Middle frontal gyrus (tissue), 1 donor: ENCODE results near the gene TBCEL.
"Not testable (repeated sequence)": the region's sequence is repeated elsewhere in the genome, so short reads cannot be mapped to it uniquely, and the experiment has no call there.

ENCODE experiments used
- DNase-seq: peaks from one replicate; pipeline ENCODE4 v3.0.0-alpha.2; 2015; ENCODE audit warnings: low spot score; ENCODE audit errors: extremely low spot score

TBCEL gene

DNA sequence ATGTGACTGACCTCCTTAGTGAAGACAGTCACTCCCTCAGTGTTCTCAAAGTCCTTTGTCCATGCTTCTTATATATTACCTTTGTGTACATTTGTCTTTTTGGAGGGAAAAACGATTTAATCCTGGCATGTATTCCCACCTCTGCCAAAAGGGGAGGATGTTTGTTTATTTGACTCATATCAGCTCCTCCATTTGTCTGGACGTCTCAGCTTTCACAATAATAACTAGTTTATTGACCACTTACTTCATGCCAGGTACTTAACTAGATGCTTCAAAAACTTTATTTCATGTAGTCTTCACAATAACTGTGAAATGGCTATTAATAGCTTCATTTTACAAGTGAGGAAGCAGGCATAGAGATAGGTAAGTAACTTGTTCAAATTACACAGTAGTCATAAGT, 5.3 kb downstream of the TBCEL start:
- DNase-seq: no peak

DNA sequence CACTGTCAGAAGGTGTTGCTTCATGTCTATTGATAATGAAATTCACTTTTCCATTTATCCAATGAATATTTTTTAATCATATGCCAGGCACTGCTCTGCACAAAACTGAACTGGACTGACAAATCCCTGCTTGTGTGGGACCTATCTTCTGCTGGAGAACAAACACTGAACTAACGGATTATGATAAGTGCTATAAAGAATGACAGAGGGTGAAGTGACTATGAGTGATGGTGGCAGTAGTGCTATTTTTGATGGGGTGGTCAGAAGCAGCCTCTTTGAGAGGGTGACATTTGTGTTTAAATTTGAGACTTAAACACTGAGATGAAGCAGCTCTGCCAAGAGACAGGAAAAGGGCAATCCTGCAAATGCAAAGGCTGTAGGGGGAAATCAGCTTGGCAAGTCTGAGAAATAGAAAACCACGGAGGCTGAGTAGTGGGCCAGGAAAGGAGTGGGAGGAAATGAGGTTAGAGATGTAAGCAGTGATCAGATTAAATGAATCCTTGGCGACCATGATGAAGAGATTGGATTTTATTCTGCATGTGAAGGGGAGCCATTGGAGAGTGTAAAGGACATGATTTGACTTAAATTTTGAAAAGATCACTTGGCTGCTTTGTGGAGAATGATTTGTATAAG, 6.0 kb downstream of the TBCEL start:
- no peak for DNase-seq

DNA sequence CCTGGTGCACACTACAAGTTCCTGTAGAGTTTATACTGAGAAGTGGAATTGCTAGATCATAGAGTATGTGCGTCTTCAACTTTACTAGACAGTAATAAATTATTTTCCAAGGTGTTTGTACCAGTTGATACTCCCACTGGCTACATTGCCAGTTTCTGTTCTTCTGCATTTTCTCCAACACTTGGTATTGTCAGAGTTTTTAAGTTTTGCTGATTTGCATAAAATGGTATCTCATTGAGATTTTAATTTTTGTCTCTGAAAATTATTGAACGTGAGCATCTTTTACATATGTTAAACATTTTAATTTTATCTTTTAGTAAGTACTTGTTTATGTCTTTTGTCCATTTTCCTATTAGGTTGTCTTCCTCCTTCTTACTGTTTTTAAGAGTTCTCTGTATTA, 7.3 kb downstream of the TBCEL start:
- no peak for DNase-seq

DNA sequence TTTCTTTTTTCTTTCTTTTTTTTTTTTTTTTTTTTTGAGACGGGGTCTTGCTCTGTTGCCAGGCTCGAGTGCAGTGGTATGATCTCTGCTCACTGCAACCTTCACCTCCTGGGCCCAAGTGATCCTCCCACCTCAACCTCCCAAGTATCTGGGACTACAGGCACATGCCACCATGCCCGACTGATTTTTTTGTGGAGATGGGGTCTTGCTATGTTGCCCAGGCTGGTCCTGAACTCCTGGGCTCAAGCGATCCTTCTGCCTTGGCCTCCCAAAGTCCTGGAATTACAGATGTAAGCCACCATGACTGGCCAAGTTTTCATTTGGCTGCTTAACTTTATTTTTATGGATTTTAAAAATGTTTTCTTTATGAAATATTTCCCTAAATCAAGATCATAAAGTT, 7.7 kb downstream of the TBCEL start:
- not testable (repeated sequence) for DNase-seq

DNA sequence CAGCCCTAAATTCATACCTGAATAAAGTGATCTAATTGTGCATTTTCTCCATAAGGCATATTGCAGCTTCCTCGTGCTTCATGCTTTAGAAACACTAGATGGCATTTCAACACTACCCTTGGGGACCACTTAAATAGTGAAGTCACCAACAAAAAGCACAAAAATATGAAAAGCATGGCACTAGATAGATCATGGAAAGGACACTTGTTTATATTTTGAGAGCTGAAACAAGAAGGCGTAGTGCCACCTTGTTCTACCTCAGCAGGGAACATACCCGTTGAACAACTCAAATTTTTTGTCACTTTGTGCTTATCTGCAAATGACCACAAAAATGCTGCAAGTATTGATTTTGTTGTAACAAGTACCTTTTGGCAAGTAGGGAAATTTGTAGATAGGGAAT, 8.6 kb downstream of the TBCEL start:
- DNase-seq: no peak

DNA sequence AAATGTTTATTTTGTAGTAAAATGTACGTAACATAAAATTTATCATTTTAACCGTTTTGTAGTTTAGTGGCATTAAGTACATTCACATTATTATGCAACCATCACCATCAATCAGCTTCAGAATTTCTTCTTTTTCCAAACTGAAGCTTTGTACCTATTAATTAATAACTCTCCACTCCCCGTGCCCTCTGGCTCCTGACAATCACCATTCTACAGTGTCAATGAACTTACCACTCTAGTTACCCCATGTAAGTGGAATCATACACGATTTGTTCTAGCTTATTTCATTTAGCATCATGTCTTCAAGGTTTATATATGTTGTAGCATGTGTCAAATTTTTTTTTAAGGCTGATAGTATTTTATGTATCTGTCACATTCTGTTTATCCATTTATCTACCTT, 9.7 kb downstream of the TBCEL start:
- DNase-seq: no peak

DNA sequence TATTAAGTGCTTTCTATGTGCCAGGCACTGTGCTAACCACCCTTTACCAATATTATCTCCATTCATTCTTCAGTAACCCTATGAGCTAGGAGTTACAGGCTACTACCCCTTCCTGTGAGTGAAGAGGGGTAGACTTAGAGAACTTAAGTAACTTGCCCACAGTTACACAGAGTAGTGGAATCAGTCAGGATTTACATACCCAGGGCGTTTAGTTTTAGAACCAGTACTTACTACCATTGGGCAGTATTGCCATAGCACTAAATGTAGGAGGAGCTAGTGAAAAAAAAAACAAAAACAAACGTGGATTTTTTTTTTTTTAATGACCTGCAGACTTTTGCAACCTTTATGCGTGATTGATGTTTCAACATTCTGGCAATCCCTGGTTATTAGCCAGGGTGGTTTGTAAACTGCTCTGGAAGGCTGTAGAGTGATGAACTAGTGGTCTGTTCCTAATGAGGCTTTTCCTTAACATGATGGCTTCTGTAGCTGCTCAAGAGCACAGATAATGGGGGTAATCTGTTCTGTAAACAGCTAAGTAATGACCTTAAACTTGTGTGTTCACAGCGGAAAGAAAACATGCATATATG, 11.4 kb downstream of the TBCEL start:
- DNase-seq: no peak

DNA sequence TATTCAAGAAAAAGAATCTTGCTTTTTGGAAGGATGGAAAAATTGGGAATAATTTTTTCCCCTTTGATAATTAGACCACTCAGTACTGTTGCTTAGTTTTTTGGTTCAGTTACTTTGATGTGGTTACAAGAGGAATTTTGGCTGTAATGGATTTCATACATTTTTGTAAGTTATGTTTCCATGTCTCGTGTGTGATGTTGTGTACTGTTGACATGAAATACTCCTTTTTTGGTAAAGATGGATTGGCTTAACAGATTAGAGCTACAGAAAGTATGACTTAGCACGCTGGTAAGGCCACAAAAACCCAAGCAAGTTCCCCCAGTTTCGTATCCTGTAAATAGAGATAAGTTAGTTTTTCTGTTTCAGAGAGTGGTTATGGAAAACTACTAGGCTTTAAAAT, 11.9 kb downstream of the TBCEL start:
- DNase-seq: no peak

DNA sequence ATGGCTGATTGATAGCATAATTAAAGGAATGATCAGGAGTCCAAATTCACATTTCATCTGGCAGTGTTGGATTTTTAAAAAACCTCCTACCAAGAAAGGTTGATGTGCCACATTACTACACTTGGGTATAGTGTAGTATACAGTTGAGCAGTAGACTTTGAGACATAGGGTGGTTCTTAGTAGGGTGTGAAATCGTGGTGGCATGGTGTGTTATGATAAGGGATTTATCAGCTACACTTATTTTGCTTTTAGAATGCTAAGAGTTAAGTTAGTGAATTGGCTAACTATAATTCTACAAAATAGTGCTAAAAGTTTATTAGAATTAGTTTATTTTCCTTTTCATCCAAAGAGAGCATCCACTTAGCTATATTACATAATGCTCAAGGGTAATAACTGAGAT, 13.1 kb downstream of the TBCEL start:
- no peak for DNase-seq

DNA sequence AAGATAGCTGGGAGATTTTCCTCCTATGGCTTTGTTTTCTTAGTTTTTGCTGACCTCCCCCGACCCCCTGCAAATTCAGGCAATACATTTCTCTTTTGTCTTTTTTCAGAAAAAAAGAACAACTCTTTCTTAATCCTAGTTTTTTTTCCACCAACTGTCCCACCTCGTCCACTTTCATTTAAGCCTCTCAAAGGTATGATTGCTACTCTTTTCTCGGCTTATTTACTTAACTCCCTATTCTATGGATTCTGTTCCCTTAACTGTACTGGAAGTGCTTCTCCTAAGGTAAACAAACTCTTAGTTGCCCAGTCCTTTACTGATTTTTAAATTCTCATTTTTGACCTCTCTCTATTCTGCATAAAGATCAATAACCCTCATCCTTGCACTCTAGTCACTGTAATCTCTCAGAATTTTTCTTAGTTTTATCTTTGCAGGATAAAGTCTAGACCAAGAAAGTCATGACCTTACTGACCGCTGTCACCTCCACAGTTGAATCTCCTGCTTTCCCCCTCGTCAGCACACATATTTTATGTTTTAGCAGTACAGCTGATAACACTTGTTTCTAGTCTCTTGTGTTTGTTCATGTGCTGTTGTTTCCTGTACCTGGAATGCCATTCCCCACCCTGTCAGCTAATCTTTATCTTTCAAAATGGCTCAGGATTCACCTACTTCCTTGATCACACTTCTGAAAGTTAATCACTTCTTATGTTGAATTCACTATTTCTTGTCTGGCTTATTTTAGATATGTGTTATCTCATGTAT, 14.9 kb downstream of the TBCEL start:
- no peak for DNase-seq

DNA sequence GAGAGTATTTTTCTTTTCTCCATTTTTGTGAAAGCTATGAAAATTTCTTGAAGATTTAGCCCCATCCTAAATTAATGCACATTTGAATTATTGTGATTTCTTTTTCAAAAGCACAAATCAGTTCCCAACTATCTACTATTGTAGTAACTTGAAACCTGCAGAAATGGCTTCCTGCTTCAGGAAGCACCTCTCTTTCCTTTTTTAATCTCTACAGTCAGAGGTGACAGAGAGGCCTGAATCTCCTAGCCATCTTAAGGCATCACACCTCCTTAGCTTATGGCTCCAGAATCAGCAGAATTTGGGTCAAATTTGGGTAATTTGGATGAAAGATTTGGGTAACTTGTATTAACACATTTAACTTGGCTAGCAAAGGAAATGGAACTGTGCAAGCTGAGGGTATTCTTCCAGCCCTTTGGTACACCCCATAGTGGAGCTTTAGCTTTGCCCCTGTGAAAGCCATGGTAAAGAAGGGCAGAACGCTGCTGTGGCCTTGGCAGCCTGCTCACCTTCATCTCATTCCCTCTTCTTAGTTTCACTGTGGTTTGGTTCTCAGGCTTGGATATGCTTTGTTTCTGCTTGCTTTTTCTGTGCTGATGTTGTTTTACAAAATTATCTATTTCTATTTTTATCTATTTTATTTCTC, 16.2 kb downstream of the TBCEL start:
- DNase-seq: no peak

DNA sequence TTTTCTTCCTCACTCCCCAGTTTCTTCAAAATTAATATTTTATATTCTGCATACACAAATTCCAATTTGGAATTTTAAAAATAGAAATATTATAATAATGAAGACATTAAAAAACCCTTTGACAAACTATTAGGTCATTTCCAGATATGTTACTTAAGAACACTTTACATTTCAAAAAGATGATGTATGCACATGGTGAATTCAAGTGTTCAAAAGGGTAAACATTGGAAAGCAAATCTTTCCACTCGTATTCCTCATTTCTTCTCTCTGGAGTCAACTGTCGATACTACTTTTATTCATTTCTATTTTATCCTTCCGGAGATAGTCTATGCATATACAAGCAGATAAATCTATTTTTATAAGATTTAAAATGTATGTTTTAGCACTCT, 16.7 kb downstream of the TBCEL start:
- DNase-seq: no peak

DNA sequence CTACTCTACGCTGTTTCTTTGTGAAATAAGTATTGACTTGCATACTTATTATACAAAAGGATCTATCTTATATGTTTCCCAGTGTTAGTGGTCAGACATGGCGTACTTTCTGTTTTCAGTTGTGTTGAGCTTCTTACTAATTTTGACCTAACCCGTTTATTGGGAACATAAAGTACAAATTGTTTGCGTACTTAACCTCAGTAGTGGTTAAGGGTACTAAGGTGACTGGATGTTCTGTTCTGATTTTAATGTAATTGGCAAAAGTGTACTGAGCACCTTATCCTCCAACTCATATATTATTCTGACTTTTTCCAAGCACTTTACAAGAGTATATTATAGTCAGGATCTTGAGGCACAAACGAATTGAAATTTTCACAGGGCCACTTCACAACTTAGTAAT, 17.2 kb downstream of the TBCEL start:
- no peak for DNase-seq

DNA sequence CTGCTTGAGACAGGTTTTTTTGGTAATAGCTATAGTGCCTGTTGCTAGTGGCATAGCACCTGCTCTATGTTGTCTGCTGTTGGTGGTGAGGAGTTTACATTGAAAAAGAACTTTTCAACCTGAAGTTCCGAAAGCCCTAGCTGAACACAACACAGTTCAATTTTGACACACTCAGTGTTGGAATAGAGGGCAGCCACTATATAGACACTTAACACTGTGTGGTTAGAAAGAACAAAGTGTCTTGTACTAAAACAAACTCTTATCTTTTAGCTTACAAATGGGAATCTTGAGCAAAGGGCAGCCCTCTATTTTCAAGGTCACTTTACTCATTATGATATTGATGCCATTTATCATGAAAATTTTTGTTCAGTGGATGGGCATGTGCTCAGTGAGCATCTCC, 18.4 kb downstream of the TBCEL start:
- DNase-seq: no peak

DNA sequence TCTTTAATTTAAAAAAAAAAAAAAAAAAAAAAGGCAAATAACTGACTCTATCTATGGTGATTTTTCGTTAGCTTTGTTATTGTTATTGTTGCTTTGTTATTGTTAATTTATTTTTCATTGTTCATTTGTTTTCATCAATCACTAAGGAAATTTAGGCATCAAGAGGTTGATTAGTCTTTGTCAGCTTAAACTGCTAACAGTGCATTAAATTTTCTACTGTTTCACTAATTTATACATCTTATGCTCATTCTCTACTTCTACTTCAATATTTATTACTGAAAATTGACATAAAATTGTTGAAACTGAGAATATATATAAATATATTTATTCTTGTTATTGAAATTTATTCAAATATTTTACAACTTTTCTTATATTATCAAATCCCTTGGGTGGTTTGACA, 24.0 kb downstream of the TBCEL start:
- no peak for DNase-seq

DNA sequence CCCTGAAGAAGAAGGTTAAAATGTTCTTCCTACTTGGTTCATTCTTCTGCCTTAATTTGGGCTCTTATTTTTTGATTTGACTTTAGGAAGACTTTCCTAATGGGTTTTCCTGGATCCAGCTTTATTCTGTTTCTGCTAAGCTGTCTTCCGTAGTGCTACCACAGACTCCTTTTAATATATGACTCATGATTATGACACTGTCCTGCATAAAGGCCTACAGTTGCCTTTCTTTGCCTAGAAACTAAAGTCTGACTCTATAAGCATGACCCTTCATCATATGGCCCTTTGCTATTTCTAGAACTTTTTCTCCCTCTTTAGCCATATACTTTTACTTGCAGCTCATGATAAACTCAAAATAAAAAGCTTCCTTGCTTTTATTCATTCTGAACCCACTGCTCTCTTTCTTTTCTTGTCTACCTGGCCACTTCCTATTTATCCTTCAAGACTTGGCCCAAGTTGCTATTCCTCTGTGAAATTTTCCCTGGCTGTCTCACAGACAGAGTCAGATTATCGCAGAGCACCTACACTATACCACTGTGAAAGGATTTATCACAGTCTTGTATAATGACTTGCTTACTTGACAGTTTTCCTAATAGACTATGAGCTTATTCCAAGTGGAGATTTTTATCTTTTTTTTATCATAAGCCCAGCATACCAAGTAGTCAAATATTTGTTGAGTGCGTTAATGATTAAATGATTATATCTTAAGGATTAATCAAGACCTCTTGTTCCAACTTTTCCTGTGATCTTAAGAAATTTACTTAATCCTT, 24.7 kb downstream of the TBCEL start:
- DNase-seq: no peak

DNA sequence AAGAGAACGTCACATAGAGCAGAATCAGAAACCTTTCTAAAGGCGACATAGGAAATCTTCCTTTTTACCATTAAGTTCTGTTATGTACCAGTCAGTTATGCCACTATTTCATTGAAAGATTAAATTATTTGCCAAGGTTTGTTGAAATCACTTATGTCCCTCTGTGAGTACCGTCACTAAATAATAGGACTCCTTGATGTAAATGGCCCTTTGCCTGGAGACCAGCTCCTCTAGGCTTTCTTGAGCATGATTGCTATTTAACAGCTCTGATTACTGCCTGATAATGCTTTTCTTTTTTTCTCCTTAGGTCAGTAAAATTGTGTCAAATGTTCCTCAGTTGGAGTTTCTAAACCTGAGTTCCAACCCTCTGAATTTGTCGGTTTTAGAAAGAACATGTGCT, 29.3 kb downstream of the TBCEL start:
- DNase-seq: no peak

DNA sequence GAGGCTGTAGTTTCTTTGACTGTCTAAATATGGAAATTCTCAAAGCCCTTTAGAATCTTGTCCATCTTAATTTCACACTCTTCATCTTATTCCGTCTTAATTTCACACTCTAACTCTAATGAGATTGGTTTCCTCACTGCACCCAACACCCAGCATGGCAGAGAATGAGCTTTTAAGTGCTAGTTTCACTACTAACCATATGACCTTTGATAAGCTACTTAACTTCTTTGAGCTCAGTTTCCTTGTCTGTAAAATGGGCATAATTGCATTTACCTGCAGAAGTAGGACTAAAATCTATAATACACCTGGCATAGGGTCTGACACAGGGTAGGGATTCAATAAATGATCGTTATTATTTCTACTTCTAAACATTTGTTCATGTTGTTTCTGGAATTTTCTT, 30.4 kb downstream of the TBCEL start:
- no peak for DNase-seq

DNA sequence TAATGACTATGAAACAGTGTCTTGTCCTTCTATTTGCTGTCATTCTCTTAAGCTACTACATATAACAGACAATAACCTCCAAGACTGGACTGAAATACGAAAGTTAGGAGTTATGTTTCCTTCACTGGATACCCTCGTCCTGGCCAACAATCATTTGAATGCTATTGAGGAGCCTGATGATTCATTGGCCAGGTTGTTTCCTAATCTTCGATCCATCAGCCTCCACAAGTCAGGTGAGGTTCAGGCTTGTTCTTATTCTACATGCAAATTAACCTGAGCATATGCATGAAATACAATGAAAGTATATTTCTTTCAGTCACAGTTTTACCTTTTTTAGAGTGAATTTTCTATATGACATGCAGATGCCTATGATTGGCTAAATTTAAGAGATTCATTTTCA, 31.2 kb downstream of the TBCEL start:
- DNase-seq: no peak

DNA sequence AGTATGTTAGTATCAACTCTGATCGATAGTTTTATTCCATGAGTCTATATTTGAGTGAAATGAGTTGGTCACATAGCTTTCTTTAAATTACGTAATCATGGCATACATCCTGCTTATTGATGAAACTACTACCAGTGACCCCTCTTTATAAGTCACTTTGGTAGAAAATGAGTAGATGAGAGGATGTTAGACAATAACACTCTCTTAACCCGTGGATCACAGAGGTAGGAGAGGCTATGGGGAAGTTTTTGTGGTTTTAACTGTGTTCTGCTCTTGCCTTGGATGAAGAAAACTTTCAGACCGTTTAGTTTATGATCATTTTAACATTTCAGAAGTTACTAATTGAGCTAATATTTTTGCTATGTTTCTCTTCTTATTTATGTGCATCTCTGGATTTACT, 34.0 kb downstream of the TBCEL start:
- DNase-seq: no peak

DNA sequence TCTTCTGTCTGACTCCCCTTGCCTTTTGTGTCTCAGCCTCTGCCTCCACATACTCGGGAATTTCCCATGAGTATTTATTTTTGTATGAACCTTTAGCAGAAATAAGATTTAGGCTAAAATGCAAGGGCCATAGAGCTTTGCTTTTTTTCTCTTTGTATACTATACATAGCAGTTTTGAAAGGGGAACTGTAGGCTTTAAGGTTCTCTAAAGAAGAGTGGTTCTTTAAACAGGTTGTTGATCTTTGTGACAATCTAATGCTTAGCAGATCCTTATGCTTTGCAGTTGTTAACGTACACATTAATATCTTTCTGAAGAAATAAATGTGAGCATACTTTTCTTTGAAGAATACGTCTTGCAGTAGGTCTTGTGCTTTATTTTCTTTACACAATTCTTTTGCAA, 35.0 kb downstream of the TBCEL start:
- DNase-seq: no peak

DNA sequence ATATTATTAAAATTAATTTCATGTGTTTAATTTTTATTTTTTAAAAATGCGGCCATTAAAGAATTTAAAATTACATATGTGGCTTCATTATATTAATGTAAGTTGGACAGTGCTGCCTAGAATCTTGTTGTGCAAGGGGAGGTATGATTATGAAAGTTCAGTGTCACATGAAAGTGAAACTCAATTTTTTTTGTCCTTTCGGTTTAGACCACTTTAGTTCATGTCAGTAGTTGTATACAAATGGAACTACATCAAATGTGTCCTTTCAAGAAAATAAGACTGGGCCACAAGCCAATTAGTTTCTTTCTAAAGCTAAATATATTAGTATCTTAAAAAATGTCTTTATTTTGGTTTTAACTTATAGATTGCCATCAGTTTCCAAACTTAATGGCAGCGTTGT, 35.7 kb downstream of the TBCEL start:
- DNase-seq: no peak
